Cardiac fibroblast (primary cell): Measurements from ENCODE around the gene AP5S1.

Source experiments
- DNase-seq, 2 donors: peaks; one replicate each; pipeline versions ENCODE4 v3.0.0 to v3.0.0-alpha.2; 2010; ENCODE audit warnings: low read depth in 2 of 2
- H3K4me3 ChIP-seq, 2 donors: replicated peaks in 1 of 2; 1 replicate in 1 of 2; 2 replicates in 1 of 2; pipeline ENCODE4 v1.5.1; 2011; ENCODE audit warnings: low read depth in 2 of 2, low read length in 2 of 2, mild to moderate bottlenecking in 2 of 2, moderate library complexity in 1 of 2
- TF ChIP-seq, protein P1 (sequence below): IDR thresholded peaks from one replicate; pipeline ENCODE4 v1.5.1; 2011; ENCODE audit warnings: low read depth, mild to moderate bottlenecking, low read length, inconsistent platforms

Gene AP5S1

DNA sequence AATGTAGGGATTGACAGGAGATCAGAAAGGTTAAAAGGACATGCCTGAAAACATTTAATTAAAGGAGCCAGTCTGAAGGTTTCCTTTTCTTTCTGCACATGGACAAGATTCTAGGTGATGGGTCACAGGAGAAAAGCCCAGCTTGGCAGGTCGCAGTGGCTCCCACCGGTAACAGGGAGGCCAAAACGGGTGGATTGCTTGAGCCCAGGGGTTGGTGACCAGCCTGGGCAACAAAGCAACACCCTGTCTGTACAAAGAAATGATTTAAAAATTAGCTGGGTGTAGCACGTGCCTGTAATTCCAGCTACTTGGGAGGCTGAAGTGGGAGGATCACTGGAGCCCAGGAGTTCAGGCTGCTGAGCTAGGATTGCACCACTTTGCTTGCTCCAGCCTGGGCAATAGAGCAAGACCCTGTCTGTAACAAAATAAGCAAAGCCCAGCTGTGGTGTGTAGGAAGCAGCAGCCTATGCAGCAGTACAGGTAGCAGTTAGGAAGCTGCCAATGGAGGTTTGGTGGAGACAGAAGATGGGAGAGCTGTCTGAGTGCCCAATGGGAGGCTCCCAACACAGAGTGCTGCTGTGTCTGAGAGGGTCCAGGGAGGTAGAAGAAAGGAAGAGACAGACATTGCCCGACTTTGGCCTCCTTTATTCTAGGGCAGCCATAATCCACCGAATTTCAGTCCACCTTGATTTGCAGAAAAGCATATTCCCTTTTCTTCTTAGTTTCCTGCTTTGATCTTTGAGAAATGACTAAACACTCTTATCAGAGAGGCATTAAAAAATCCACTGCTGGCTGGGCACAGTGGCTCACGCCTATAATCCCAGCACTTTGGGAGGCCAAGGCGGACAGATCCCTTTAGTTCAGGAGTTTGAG, 7.1 kb upstream of the AP5S1 start:
- no peak for DNase-seq
- TF ChIP-seq, protein P1, sequence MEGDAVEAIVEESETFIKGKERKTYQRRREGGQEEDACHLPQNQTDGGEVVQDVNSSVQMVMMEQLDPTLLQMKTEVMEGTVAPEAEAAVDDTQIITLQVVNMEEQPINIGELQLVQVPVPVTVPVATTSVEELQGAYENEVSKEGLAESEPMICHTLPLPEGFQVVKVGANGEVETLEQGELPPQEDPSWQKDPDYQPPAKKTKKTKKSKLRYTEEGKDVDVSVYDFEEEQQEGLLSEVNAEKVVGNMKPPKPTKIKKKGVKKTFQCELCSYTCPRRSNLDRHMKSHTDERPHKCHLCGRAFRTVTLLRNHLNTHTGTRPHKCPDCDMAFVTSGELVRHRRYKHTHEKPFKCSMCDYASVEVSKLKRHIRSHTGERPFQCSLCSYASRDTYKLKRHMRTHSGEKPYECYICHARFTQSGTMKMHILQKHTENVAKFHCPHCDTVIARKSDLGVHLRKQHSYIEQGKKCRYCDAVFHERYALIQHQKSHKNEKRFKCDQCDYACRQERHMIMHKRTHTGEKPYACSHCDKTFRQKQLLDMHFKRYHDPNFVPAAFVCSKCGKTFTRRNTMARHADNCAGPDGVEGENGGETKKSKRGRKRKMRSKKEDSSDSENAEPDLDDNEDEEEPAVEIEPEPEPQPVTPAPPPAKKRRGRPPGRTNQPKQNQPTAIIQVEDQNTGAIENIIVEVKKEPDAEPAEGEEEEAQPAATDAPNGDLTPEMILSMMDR, result no peak
- no peak overlapping the region for H3K4me3 ChIP-seq

DNA sequence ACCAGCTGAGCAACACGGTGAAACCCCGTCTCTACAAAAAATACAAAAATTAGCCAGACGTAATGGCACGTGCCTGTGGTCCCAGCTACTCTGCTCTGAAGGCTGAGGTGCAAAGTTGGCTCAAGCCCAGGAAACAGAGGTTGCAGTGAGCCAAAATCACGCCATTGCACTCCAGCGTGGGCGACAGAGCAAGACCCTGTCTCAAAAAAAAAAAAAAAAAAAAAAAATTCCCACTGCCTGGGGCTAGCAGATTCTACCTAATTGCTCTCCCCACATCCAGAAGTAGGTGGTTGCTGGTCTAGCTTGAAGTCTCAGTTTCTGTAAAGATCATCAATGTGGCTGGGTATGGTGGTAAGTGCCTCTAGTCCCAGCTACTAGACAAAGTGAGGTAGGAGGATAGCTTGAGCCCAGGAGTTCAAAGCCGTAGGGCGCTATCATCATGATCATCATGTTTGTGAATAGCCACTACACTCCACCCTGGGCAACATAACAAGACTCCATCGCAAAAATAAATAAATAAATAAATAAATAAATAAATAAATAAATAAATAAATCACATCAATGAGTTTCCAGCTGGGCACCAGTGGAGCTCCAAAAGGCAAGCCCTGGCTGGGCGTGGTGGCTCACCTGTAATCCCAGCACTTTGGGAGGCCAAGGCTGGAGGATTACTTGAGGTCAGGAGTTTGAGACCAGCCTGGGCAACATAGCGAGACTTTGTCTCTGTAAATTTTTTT, 6.3 kb upstream of the AP5S1 start:
- no peak overlapping the region for H3K4me3 ChIP-seq
- TF ChIP-seq, protein P1, result no peak
- no peak for DNase-seq

DNA sequence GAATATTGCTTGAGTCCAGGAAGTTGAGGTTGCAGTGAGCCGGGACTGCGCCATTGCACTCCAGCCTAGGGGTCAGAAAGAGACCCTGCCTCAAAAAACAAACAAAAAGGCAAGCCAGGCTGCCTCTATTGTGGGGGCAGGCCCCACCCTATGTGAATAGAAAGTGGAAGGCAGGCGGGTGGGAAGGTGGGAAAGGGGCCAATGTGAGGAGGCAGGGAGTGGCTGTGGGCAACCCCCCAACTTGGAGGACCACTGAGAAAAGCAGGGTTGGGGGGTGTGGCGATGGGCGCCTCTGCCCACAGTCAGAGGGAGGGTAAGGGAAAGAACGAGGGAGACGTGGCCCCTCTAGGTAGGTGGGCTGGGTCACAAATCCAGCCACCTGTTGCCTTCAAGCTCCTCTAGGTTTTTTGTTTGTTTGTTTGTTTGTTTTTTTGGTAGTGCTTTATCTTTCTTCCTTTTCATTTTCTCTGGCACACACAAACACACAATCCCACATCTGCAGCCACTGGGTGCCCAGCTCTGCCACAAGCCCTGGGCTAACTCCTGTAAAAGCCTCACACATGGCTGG, 5.3 kb upstream of the AP5S1 start:
- H3K4me3 ChIP-seq, result no peak overlapping the region
- DNase-seq, result no peak
- TF ChIP-seq, protein P1, result no peak

GRCh38 chr20:3815703-3816315, 4.5 kb upstream of the AP5S1 start:
- TF ChIP-seq, protein P1, result no peak
- no peak overlapping the region for H3K4me3 ChIP-seq
- DNase-seq, result no peak

DNA sequence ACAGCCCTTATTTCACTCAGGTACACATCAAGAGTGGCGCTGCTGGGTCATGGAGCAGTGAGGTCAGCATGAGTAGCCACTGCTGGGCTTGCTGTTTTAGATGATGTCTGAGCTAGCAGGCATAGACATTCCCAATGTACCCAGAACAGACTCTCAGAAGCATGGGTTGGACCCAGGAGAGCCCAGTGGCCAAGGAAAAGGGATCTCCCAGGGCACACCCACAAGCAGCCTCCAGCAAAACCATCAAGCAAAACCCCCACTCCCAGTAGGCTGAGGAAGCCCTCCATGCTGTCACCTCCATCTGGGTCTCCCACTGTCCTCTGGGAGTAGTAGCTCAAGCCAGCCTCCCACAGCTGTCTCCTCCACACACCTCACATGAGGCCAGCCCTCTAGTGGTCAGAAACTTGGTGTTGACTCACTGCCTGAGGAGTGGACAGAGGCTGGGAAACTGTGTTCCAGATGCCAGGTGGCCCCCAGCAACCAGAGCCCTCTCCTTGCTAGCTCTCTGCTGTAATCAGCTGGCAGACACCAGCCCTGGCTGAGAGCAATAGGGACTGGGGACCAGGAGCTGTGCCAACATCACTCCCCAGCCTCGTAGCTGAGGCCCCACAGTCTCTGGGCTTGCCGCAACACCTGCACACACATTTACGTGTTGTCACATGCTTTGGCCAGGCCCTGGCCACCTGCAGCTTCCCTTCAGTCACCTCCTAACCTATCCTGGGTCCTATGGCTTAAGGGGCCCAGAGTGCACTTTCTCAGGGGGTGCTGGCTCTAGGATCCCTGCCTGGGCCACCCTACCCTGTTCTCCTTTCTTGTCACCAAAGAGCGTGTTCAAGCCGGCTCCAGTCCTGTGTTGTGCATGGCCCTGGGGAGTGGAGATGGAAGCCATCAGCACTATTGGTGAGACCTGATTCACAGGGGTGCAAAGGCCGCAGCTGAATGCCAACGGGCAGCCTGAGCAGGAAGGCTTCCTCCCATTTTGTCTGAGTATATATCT, 1.9 kb upstream of the AP5S1 start:
- TF ChIP-seq, protein P1, result peak; percentile 81
- no peak overlapping the region for H3K4me3 ChIP-seq
- DNase-seq, result peak; percentile 86 to 89
